Natural killer cell (primary cell): ENCODE data around the gene METTL18. TPM values are rescaled to one million over a fixed set of nuclear protein-coding genes. Genes with fewer than 3 reads are reported as not detected.

Experiments
- ATAC-seq, 3 donors: fragments of 150-1000 bp in 2 of 3; fragments of 200-7000 bp in 1 of 3; cut with Tn5 transposase; 1 replicate in 1 of 3; 2 replicates in 2 of 3; pipeline ENCODE4 v1.10.0; 2021; ENCODE audit warnings: mild to moderate bottlenecking in 2 of 3, moderate library complexity in 2 of 3
- DNase-seq, 2 donors: peaks; one replicate each; pipeline versions ENCODE4 v3.0.0 to v3.0.0-alpha.2; 2013 to 2021; ENCODE audit warnings: mixed read lengths in 1 of 2
- H3K27ac ChIP-seq: one replicate; pipeline ENCODE4 v1.5.1; 2013; ENCODE audit warnings: mild to moderate bottlenecking, low read length
- H3K27me3 ChIP-seq: one replicate; pipeline ENCODE4 v1.6.1; 2013; ENCODE audit warnings: low read length; ENCODE audit not compliant: control insufficient read depth, insufficient read depth
- H3K36me3 ChIP-seq: one replicate; pipeline ENCODE4 v1.6.1; 2013; ENCODE audit warnings: low read length; ENCODE audit not compliant: control insufficient read depth, insufficient read depth
- H3K4me1 ChIP-seq: one replicate; pipeline ENCODE4 v1.6.1; 2013; ENCODE audit warnings: low read length; ENCODE audit not compliant: control insufficient read depth, insufficient read depth
- H3K4me3 ChIP-seq: one replicate; pipeline ENCODE4 v1.5.1; 2013; ENCODE audit warnings: low read length
- H3K9me3 ChIP-seq: one replicate; pipeline ENCODE4 v1.6.1; 2013; ENCODE audit warnings: low read length; ENCODE audit not compliant: control insufficient read depth, insufficient read depth
- H3K27ac Mint-ChIP-seq, 2 donors: one replicate each; pipeline ENCODE4 v1.8.0; 2022; ENCODE audit warnings: mild to moderate bottlenecking in 2 of 2, mixed read lengths in 2 of 2, moderate library complexity in 1 of 2
- H3K27me3 Mint-ChIP-seq, 2 donors: one replicate each; pipeline ENCODE4 v1.8.0; 2022; ENCODE audit warnings: low read depth in 2 of 2, mixed read lengths in 2 of 2
- H3K36me3 Mint-ChIP-seq: one replicate; pipeline ENCODE4 v1.8.0; 2022; ENCODE audit warnings: mixed read lengths
- H3K4me1 Mint-ChIP-seq, 2 donors: one replicate each; pipeline ENCODE4 v1.8.0; 2022; ENCODE audit warnings: mixed read lengths in 2 of 2
- H3K4me3 Mint-ChIP-seq: one replicate; pipeline ENCODE4 v1.8.0; 2022; ENCODE audit warnings: mild to moderate bottlenecking, moderate library complexity, mixed read lengths
- H3K9me3 Mint-ChIP-seq, 2 donors: one replicate each; pipeline ENCODE4 v1.8.0; 2022; ENCODE audit warnings: mixed read lengths in 2 of 2
- CTCF ChIP-seq: fragments of 200-600 bp; IDR thresholded peaks from one replicate; pipeline ENCODE4 v1.8.0; 2022; ENCODE audit warnings: antibody characterized with exemption
- WGBS: methylation state at CpG from one replicate; pipeline ENCODE4 v1.1.7; 2013; ENCODE audit warnings: missing lambda C conversion rate; ENCODE audit not compliant: insufficient coverage; 5-methylcytosine and 5-hydroxymethylcytosine counted together
- intact Hi-C: fragments of 100-400 bp; cut with micrococcal nuclease; formaldehyde crosslinking; loops from one replicate; pipeline ENCODE4 v1.14.2; 2022
- total RNA-seq, 4 donors: library from RNA; stranded (reverse); fragments of 120-200 nt in 1 of 4; gene quantifications; one replicate each; pipeline versions ENCODE4 v1.2.3 to v1.2.4, GENCODE V29; 2013 to 2022

The METTL18 gene
- 1 to 10 TPM; 4.9 to 10.0 (median 7.2) TPM for total RNA-seq
- total RNA-seq (2013), result 24.1 TPM

GRCh38 chr1:169794530-169795416 is at the start of gene METTL18:
METTL18 (minus strand) TSS chr1:169794907; CDS start chr1:169793695, 1,212 bp downstream.
- Histone ChIP-seq H3K27me3 (no peaks in the 10 kb centered on the region), H3K36me3 (no peaks in the 10 kb centered on the region), H3K27ac (peak within 1 kb of the TSS; percentile 82), H3K9me3 (no peaks in the 10 kb centered on the region), H3K4me1 (peaks cover 12% of the 10 kb centered on the region), H3K4me3 (peak within 1 kb of the TSS; percentile 89)
- H3K4me3 Mint-ChIP-seq, result peak within 1 kb of the TSS; percentile 100
- no peaks in the 10 kb centered on the region for H3K9me3 Mint-ChIP-seq
- DNase-seq (peak; percentile 79 to 95), ATAC-seq (peak; percentile 97 to 99 (median 99))
- intact Hi-C loops, result loop anchor here (2.0 kb wide), 1 partner anchor 98 kb away; the partner anchor contains the start of gene SCYL3
- H3K4me1 Mint-ChIP-seq, result peaks cover 40 to 45% of the 10 kb centered on the region in 2 donors
- H3K36me3 Mint-ChIP-seq, result no peaks in the 10 kb centered on the region
- no peak for TF ChIP-seq CTCF
- H3K27ac Mint-ChIP-seq, result peak within 1 kb of the TSS; percentile 96 to 98
- H3K27me3 Mint-ChIP-seq, result no peaks in the 10 kb centered on the region
- under 1% methylated on average over 48 of the region's 48 CpGs for WGBS

GRCh38 chr1:169838942-169839341 is 44.2 kb upstream of the METTL18 start:
- Histone ChIP-seq H3K27me3 (no peaks in the 10 kb centered on the region), H3K27ac (no peak overlapping the region), H3K4me1 (no peaks in the 10 kb centered on the region), H3K4me3 (no peak overlapping the region), H3K9me3 (no peaks in the 10 kb centered on the region), H3K36me3 (no peaks in the 10 kb centered on the region)
- no peak for TF ChIP-seq CTCF
- DNase-seq (no peak), ATAC-seq (no peak)
- no peaks in the 10 kb centered on the region for H3K27me3 Mint-ChIP-seq
- peaks cover 40% of the 10 kb centered on the region for H3K36me3 Mint-ChIP-seq
- H3K4me3 Mint-ChIP-seq, result no peak overlapping the region
- no peaks in the 10 kb centered on the region for H3K4me1 Mint-ChIP-seq
- H3K27ac Mint-ChIP-seq, result no peak overlapping the region
- peaks cover 0 to 4% of the 10 kb centered on the region in 2 donors for H3K9me3 Mint-ChIP-seq
- 33% methylated on average over 1 of the region's 4 CpGs for WGBS
- intact Hi-C loops, result no loop called here

GRCh38 chr1:169836198-169836597 is 41.5 kb upstream of the METTL18 start:
- H3K4me3 ChIP-seq, result no peak overlapping the region
- Mint-ChIP-seq H3K4me3 (no peak overlapping the region), H3K27me3 (no peaks in the 10 kb centered on the region), H3K36me3 (peaks cover 44% of the 10 kb centered on the region), H3K4me1 (no peaks in the 10 kb centered on the region), H3K9me3 (peaks cover 0 to 4% of the 10 kb centered on the region in 2 donors), H3K27ac (no peak overlapping the region)
- H3K27me3 ChIP-seq, result no peaks in the 10 kb centered on the region
- DNase-seq (no peak), ATAC-seq (no peak)
- WGBS, result 75% methylated on average over 1 of the region's 1 CpG
- no peaks in the 10 kb centered on the region for H3K9me3 ChIP-seq
- no peak overlapping the region for H3K27ac ChIP-seq
- intact Hi-C loops, result no loop called here
- peaks cover 6% of the 10 kb centered on the region for H3K36me3 ChIP-seq
- no peak for TF ChIP-seq CTCF
- no peaks in the 10 kb centered on the region for H3K4me1 ChIP-seq
